ENCODE measurements around the gene MYO1D. TPM values are rescaled to one million over a fixed set of nuclear protein-coding genes. Genes with fewer than 3 reads are reported as not detected.

MYO1D gene
- total and polyA plus RNA-seq, 9 donors = 20.9 to 62.2 (median 53.8) TPM

GRCh38 chr17:32631341-32632096 lies 245.4 kb downstream of the MYO1D start:
- 56 to 76% (median 71%) methylated on average over 6 of the region's 6 CpGs for WGBS, 3 donors
- no peak for DNase-seq
- intact Hi-C loops (cut with DNase I) = no loop called here
- no peaks in the 10 kb centered on the region for H3K36me3 ChIP-seq
- no peaks in the 10 kb centered on the region for H3K27me3 ChIP-seq
- peaks cover 4% of the 10 kb centered on the region for H3K4me1 ChIP-seq (ENCODE audit: insufficient read depth)
- TF ChIP-seq, protein P1, sequence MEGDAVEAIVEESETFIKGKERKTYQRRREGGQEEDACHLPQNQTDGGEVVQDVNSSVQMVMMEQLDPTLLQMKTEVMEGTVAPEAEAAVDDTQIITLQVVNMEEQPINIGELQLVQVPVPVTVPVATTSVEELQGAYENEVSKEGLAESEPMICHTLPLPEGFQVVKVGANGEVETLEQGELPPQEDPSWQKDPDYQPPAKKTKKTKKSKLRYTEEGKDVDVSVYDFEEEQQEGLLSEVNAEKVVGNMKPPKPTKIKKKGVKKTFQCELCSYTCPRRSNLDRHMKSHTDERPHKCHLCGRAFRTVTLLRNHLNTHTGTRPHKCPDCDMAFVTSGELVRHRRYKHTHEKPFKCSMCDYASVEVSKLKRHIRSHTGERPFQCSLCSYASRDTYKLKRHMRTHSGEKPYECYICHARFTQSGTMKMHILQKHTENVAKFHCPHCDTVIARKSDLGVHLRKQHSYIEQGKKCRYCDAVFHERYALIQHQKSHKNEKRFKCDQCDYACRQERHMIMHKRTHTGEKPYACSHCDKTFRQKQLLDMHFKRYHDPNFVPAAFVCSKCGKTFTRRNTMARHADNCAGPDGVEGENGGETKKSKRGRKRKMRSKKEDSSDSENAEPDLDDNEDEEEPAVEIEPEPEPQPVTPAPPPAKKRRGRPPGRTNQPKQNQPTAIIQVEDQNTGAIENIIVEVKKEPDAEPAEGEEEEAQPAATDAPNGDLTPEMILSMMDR (IDR thresholded peaks at IDR 0.05) = no peak
- TF ChIP-seq POLR2A (IDR thresholded peaks at IDR 0.05) = no peak
- no peak for TF ChIP-seq EP300 (IDR thresholded peaks at IDR 0.05)
- no peak overlapping the region for H3K27ac ChIP-seq
- H3K9me3 ChIP-seq = no peaks in the 10 kb centered on the region
- H3K4me3 ChIP-seq = no peak overlapping the region

- H3K36me3 ChIP-seq = no peaks in the 10 kb centered on the region
- no peaks in the 10 kb centered on the region for H3K9me3 ChIP-seq
- H3K27me3 ChIP-seq = no peaks in the 10 kb centered on the region
- no peak overlapping the region for H3K4me3 ChIP-seq
- no peak overlapping the region for H3K27ac ChIP-seq
- WGBS, 3 donors = 94 to 96% (median 95%) methylated on average over 11 of the region's 11 CpGs
- no peak for TF ChIP-seq POLR2A (IDR thresholded peaks at IDR 0.05)
- no peak for TF ChIP-seq EP300 (IDR thresholded peaks at IDR 0.05)
- TF ChIP-seq, protein P1 (IDR thresholded peaks at IDR 0.05) = no peak
- no peak for DNase-seq
- peaks cover 4% of the 10 kb centered on the region for H3K4me1 ChIP-seq (ENCODE audit: insufficient read depth)
- intact Hi-C loops (cut with DNase I) = loop anchor here in 2 of 4 donors (10.0 kb wide), 3 partner anchors 65 to 125 kb away; no protein-coding TSS in a partner anchor
These were observed 247.2 kb downstream of the MYO1D start for GRCh38 chr17:32629563-32630190.

- no peaks in the 10 kb centered on the region for H3K9me3 ChIP-seq
- peaks cover 4% of the 10 kb centered on the region for H3K4me1 ChIP-seq (ENCODE audit: insufficient read depth)
- no peaks in the 10 kb centered on the region for H3K27me3 ChIP-seq
- H3K4me3 ChIP-seq = no peak overlapping the region
- WGBS, 3 donors = 73 to 87% (median 82%) methylated on average over 4 of the region's 4 CpGs
- TF ChIP-seq EP300 (IDR thresholded peaks at IDR 0.05) = no peak
- TF ChIP-seq POLR2A (IDR thresholded peaks at IDR 0.05) = no peak
- TF ChIP-seq, protein P1 (IDR thresholded peaks at IDR 0.05) = no peak
- no peak overlapping the region for H3K27ac ChIP-seq
- DNase-seq = no peak
- no peaks in the 10 kb centered on the region for H3K36me3 ChIP-seq
- intact Hi-C loops (cut with DNase I) = loop anchor here in 2 of 4 donors (10.0 kb wide), 3 partner anchors 64 to 124 kb away; no protein-coding TSS in a partner anchor
These were observed 248.5 kb downstream of the MYO1D start for GRCh38 chr17:32628271-32629044.

GRCh38 chr17:32627239-32627996 lies 249.5 kb downstream of the MYO1D start:
- 28 to 51% (median 33%) methylated on average over 15 of the region's 15 CpGs for WGBS, 3 donors
- intact Hi-C loops (cut with DNase I) = loop anchor here in 2 of 4 donors (10.0 kb wide), 3 partner anchors 63 to 123 kb away; no protein-coding TSS in a partner anchor
- Histone ChIP-seq H3K27ac (no peak overlapping the region), H3K9me3 (no peaks in the 10 kb centered on the region), H3K36me3 (no peaks in the 10 kb centered on the region), H3K4me3 (no peak overlapping the region), H3K27me3 (no peaks in the 10 kb centered on the region), H3K4me1 (ENCODE audit: insufficient read depth) (peaks cover 4% of the 10 kb centered on the region)
- peak; percentile 36 to 66 (median 53) for DNase-seq
- TF ChIP-seq, protein P1 (IDR thresholded peaks at IDR 0.05) = no peak
- TF ChIP-seq EP300 (IDR thresholded peaks at IDR 0.05) = no peak
